HG03442 (cell line): ENCODE results near the gene KCTD11.
A peak's percentile ranks its signal among the peaks of the same experiment; 100 is the strongest.

Source experiments
- ATAC-seq: cut with Tn5 transposase; IDR thresholded peaks from one replicate; pipeline ENCODE4 v1.9.1; 2021; ENCODE audit warnings: mild to moderate bottlenecking, moderate library complexity; ENCODE audit not compliant: unreplicated experiment

The KCTD11 gene

GRCh38 chr17:7370853-7371252, 18.9 kb downstream of the KCTD11 start:
- ATAC-seq, result no peak

- no peak for ATAC-seq
These were observed 22.4 kb downstream of the KCTD11 start for GRCh38 chr17:7374353-7374752.

- no peak for ATAC-seq
These were observed 27.2 kb downstream of the KCTD11 start for GRCh38 chr17:7379134-7379533.

- ATAC-seq, result no peak
These were observed 28.4 kb downstream of the KCTD11 start for GRCh38 chr17:7380321-7380720.

GRCh38 chr17:7380855-7381683, 29.1 kb downstream of the KCTD11 start, which contains the start of gene TNK1:
Gene TNK1, plus strand, starts transcription at chr17:7381089. Its CDS starts 1,838 bp downstream, at chr17:7382927.
- no peak for ATAC-seq

- ATAC-seq, result no peak
These were observed 30.9 kb downstream of the KCTD11 start for GRCh38 chr17:7382901-7383300.

- no peak for ATAC-seq
These were observed 31.4 kb downstream of the KCTD11 start for GRCh38 chr17:7383371-7383741.

- ATAC-seq, result peak; percentile 60
These were observed 32.0 kb downstream of the KCTD11 start for GRCh38 chr17:7383742-7384488.

- no peak for ATAC-seq
These were observed 32.6 kb downstream of the KCTD11 start for GRCh38 chr17:7384489-7385081.

- no peak for ATAC-seq
These were observed 36.9 kb downstream of the KCTD11 start for GRCh38 chr17:7388856-7389255.

- no peak for ATAC-seq
These were observed 38.3 kb downstream of the KCTD11 start for GRCh38 chr17:7389924-7390910.

- no peak for ATAC-seq
These were observed 39.3 kb downstream of the KCTD11 start for GRCh38 chr17:7391307-7391706.

GRCh38 chr17:7392696-7393612, 41.0 kb downstream of the KCTD11 start:
- ATAC-seq, result no peak

GRCh38 chr17:7393613-7394451, 41.9 kb downstream of the KCTD11 start:
- ATAC-seq, result peak; percentile 36

GRCh38 chr17:7394452-7395191, 42.7 kb downstream of the KCTD11 start, which contains the start of gene PLSCR3:
Gene PLSCR3, minus strand, starts transcription at chr17:7394525. Its CDS starts 415 bp downstream, at chr17:7394110.
- peak; percentile 74 for ATAC-seq

- no peak for ATAC-seq
These were observed 44.2 kb downstream of the KCTD11 start for GRCh38 chr17:7396147-7396546.

- no peak for ATAC-seq
These were observed 46.6 kb downstream of the KCTD11 start for GRCh38 chr17:7398612-7399011.
